Measurements from ENCODE around the gene RIPOR1.

RIPOR1 gene

DNA sequence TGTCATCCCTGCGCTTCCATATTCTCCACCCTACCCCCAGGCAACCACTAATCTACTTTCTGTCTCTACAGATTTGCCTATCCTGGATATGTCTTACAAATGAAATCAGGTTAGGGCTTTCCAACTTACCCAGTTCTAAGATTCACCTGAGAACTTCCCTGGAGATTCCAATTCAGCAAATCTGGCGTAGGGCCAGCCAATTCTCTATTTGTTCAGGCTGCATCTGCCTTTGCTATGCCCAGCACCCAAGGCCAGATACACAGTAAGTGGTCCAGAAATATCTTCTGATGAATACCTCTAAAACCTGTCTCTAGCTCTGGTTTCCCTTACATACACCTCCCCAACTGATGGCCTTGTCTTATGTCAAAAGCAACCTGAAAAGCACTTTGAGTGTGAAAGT, 23.3 kb downstream of the RIPOR1 start:
- H3K36me3 ChIP-seq (ENCODE audit: control insufficient read depth, insufficient read depth, low read length), result no peaks in the 10 kb centered on the region; the same call in 1 of the 2 replicates
- TF ChIP-seq, protein P1, sequence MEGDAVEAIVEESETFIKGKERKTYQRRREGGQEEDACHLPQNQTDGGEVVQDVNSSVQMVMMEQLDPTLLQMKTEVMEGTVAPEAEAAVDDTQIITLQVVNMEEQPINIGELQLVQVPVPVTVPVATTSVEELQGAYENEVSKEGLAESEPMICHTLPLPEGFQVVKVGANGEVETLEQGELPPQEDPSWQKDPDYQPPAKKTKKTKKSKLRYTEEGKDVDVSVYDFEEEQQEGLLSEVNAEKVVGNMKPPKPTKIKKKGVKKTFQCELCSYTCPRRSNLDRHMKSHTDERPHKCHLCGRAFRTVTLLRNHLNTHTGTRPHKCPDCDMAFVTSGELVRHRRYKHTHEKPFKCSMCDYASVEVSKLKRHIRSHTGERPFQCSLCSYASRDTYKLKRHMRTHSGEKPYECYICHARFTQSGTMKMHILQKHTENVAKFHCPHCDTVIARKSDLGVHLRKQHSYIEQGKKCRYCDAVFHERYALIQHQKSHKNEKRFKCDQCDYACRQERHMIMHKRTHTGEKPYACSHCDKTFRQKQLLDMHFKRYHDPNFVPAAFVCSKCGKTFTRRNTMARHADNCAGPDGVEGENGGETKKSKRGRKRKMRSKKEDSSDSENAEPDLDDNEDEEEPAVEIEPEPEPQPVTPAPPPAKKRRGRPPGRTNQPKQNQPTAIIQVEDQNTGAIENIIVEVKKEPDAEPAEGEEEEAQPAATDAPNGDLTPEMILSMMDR (IDR thresholded peaks at IDR 0.05; ENCODE audit: insufficient read depth, low read length, poor library complexity, severe bottlenecking), result no peak
- H3K4me3 ChIP-seq (replicated peaks; ENCODE audit: low read depth, low read length), result no peak overlapping the region
- no peak for DNase-seq (ENCODE audit: extremely low read depth, insufficient read length)
- no peaks in the 10 kb centered on the region for H3K27me3 ChIP-seq (replicated peaks; ENCODE audit: control insufficient read depth, insufficient read depth, low read length)

DNA sequence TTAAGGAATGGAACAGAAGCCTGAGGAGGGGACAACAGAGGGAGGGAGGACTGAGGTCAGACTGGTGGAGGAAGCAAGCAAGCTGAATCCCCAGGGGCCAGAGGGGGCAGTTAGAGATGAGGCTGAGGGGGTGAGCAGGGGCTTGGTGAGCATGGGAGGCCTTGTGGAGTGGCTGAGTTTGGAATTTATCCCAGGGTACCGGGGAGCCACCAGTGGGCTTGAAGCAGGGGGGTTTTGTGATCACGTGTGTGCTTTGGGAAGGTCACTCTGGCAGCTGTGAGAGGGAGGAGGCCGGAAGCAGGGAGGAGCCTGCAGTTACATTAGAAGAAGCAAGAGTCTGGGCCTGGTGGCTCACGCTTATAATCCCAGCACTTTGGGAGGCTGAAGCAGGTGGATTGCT, 23.8 kb downstream of the RIPOR1 start:
- TF ChIP-seq, protein P1 (IDR thresholded peaks at IDR 0.05; ENCODE audit: insufficient read depth, low read length, poor library complexity, severe bottlenecking), result no peak
- no peaks in the 10 kb centered on the region for H3K27me3 ChIP-seq (replicated peaks; ENCODE audit: control insufficient read depth, insufficient read depth, low read length)
- H3K4me3 ChIP-seq (replicated peaks; ENCODE audit: low read depth, low read length), result no peak overlapping the region
- no peak for DNase-seq (ENCODE audit: extremely low read depth, insufficient read length)
- no peaks in the 10 kb centered on the region; the same call in 1 of the 2 replicates for H3K36me3 ChIP-seq (ENCODE audit: control insufficient read depth, insufficient read depth, low read length)

DNA sequence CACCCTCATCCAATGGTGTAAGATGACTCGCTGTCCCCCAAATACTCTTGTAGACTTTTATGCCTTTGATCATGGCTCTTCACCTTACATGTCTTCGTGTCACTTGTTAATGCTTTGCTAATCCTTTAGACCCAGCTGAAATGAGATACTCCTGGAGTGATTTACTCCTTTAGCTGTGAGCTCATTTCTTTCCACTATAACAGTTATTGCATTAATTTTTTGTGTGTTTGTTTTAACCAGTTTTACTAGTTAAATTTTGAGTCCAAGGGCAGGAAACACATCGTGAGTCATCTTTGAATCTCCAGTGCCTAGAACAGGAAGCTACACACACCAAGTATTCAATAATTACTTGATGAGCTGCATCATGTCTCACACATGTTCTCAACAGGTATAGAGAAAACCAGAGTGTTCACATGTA, 27.2 kb downstream of the RIPOR1 start:
- TF ChIP-seq, protein P1 (IDR thresholded peaks at IDR 0.05; ENCODE audit: insufficient read depth, low read length, poor library complexity, severe bottlenecking), result no peak
- Histone ChIP-seq H3K4me3 (replicated peaks; ENCODE audit: low read depth, low read length) (no peak overlapping the region), H3K36me3 (ENCODE audit: control insufficient read depth, insufficient read depth, low read length) (no peaks in the 10 kb centered on the region)

DNA sequence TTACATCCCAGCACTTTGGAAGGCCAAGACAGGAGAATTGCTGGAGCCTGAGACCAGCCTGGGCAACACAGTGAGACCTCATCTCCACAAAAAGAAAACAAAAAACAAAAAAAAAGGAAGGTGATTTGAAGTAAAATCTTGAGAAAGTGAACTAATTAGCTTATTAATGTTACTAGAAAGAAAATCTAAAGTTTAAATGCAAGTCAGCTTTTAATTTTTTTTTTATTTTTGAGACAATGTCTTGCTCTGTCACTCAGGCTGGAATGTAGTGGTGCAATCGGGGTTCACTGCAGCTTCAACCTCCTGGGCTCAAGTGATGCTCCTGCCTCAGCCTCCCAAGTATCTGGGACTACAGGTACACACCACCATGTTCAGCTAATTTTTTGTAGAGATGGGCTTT, 30.2 kb downstream of the RIPOR1 start:
- no peak overlapping the region for H3K4me3 ChIP-seq (replicated peaks; ENCODE audit: low read depth, low read length)
- H3K27me3 ChIP-seq (replicated peaks; ENCODE audit: control insufficient read depth, insufficient read depth, low read length), result no peaks in the 10 kb centered on the region
- TF ChIP-seq, protein P1 (IDR thresholded peaks at IDR 0.05; ENCODE audit: insufficient read depth, low read length, poor library complexity, severe bottlenecking), result no peak
- H3K36me3 ChIP-seq (ENCODE audit: control insufficient read depth, insufficient read depth, low read length), result no peaks in the 10 kb centered on the region; the same call in 1 of the 2 replicates
- DNase-seq (ENCODE audit: extremely low read depth, insufficient read length), result no peak

More for the DNA sequence above, 27.2 kb downstream of the RIPOR1 start:
- no peaks in the 10 kb centered on the region for H3K27me3 ChIP-seq (replicated peaks; ENCODE audit: control insufficient read depth, insufficient read depth, low read length)
- DNase-seq (ENCODE audit: extremely low read depth, insufficient read length), result no peak

DNA sequence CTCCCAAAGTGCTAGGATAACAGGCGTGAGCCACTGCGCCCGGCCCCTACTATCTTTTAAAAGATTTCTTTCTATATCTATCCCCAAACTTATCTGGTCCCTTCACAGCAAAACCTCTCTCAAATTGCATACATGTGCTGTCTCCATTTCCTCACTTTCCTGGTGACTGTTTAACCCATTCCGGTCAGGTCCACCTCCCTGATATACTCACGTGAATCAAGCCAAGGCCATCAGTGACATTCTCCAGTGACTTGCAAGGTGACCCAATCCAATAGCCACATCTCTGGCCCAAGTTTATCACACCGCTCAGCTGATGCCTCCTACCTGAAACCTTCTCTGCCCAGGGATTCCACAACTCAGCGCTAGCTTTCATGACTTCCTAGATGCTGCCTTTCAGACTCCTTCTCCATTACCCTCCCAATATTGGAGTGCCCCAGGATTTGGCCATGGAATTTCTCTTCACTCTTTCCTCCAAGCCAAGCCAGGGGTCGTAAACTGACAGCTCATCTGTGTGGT, 32.3 kb downstream of the RIPOR1 start:
- no peak for DNase-seq (ENCODE audit: extremely low read depth, insufficient read length)
- TF ChIP-seq, protein P1 (IDR thresholded peaks at IDR 0.05; ENCODE audit: insufficient read depth, low read length, poor library complexity, severe bottlenecking), result no peak
- no peaks in the 10 kb centered on the region for H3K27me3 ChIP-seq (replicated peaks; ENCODE audit: control insufficient read depth, insufficient read depth, low read length)
- H3K36me3 ChIP-seq (ENCODE audit: control insufficient read depth, insufficient read depth, low read length), result no peaks in the 10 kb centered on the region; the same call in 1 of the 2 replicates
- H3K4me3 ChIP-seq (replicated peaks; ENCODE audit: low read depth, low read length), result peak overlapping the region; percentile 79

DNA sequence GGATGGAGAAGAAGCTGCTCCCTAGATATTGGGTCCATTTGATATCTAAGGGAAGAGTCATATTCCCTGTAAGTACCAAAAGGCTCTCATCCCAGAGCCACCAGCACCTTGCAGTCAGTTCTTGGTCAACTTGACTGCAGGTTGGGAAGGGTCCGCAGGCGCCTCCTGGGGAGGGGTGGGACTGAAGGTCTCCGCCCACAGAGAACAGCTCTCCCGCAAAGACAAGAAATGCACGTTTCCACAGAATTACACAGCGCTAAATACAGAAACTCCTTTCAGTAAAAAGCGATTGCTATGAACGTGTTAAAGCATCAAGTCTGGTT, 32.8 kb downstream of the RIPOR1 start:
- H3K36me3 ChIP-seq (ENCODE audit: control insufficient read depth, insufficient read depth, low read length), result no peaks in the 10 kb centered on the region; the same call in 1 of the 2 replicates
- no peaks in the 10 kb centered on the region for H3K27me3 ChIP-seq (replicated peaks; ENCODE audit: control insufficient read depth, insufficient read depth, low read length)
- peak overlapping the region; percentile 79 for H3K4me3 ChIP-seq (replicated peaks; ENCODE audit: low read depth, low read length)
- TF ChIP-seq, protein P1 (IDR thresholded peaks at IDR 0.05; ENCODE audit: insufficient read depth, low read length, poor library complexity, severe bottlenecking), result no peak
- DNase-seq (ENCODE audit: extremely low read depth, insufficient read length), result no peak

Data from GM06990 (cell line).